GM23338 (cell line): ENCODE measurements around the gene ADAMTS17.

Experiments used
- CREB1 ChIP-seq: fragments of 250-450 bp; sonication (Bioruptor Pico); IDR thresholded peaks from 2 replicates; pipeline ENCODE4 v1.5.0; 2020; ENCODE audit warnings: low read depth, mild to moderate bottlenecking, moderate library complexity
- TF ChIP-seq, protein P1 (sequence below), 2 experiments: fragments of 200-600 bp in 1 of 2; sonication (generic) in 1 of 2; conservative IDR thresholded peaks; 2 replicates each; pipeline versions ENCODE4 v1.5.1 to v1.6.1; 2016 to 2017; ENCODE audit warnings: antibody characterized with exemption in 2 of 2, low read depth in 2 of 2, mild to moderate bottlenecking in 2 of 2, moderate library complexity in 1 of 2
- TF ChIP-seq, protein P2 (sequence below): IDR thresholded peaks from 2 replicates; pipeline ENCODE4 v1.6.1; 2016; ENCODE audit warnings: antibody characterized with exemption
- TF ChIP-seq, protein P3 (sequence below): IDR thresholded peaks from one replicate; pipeline ENCODE4 v1.6.1; 2018; ENCODE audit warnings: antibody characterized with exemption; ENCODE audit not compliant: unreplicated experiment

DNA sequence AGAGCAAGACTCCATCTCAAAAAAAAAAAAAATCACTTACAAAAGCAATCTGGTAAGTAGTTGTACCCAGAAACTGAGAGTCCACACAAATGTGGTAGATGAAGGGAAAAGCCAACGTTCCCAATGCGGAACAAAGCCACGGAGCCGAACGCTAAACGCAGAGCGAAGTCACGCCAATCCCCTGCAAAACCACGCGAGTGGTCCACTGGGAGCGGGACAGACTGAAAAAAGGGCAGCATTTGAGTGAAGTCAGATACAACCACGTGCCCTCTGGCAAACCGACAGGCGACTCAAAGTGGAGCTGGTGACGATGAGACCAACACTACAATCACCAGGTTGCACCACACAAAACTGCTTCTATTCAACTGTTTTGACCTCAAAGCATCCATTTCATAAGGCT, 362.4 kb downstream of the ADAMTS17 start:
- TF ChIP-seq, protein P1, sequence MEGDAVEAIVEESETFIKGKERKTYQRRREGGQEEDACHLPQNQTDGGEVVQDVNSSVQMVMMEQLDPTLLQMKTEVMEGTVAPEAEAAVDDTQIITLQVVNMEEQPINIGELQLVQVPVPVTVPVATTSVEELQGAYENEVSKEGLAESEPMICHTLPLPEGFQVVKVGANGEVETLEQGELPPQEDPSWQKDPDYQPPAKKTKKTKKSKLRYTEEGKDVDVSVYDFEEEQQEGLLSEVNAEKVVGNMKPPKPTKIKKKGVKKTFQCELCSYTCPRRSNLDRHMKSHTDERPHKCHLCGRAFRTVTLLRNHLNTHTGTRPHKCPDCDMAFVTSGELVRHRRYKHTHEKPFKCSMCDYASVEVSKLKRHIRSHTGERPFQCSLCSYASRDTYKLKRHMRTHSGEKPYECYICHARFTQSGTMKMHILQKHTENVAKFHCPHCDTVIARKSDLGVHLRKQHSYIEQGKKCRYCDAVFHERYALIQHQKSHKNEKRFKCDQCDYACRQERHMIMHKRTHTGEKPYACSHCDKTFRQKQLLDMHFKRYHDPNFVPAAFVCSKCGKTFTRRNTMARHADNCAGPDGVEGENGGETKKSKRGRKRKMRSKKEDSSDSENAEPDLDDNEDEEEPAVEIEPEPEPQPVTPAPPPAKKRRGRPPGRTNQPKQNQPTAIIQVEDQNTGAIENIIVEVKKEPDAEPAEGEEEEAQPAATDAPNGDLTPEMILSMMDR (conservative IDR thresholded peaks at IDR 0.05; ENCODE audit: low read depth in 2 of 2), result no peak
- TF ChIP-seq, protein P2, sequence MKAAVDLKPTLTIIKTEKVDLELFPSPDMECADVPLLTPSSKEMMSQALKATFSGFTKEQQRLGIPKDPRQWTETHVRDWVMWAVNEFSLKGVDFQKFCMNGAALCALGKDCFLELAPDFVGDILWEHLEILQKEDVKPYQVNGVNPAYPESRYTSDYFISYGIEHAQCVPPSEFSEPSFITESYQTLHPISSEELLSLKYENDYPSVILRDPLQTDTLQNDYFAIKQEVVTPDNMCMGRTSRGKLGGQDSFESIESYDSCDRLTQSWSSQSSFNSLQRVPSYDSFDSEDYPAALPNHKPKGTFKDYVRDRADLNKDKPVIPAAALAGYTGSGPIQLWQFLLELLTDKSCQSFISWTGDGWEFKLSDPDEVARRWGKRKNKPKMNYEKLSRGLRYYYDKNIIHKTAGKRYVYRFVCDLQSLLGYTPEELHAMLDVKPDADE, result no peak
- no peak for TF ChIP-seq CREB1 (CRISPR knock-in tag)
- TF ChIP-seq, protein P3, sequence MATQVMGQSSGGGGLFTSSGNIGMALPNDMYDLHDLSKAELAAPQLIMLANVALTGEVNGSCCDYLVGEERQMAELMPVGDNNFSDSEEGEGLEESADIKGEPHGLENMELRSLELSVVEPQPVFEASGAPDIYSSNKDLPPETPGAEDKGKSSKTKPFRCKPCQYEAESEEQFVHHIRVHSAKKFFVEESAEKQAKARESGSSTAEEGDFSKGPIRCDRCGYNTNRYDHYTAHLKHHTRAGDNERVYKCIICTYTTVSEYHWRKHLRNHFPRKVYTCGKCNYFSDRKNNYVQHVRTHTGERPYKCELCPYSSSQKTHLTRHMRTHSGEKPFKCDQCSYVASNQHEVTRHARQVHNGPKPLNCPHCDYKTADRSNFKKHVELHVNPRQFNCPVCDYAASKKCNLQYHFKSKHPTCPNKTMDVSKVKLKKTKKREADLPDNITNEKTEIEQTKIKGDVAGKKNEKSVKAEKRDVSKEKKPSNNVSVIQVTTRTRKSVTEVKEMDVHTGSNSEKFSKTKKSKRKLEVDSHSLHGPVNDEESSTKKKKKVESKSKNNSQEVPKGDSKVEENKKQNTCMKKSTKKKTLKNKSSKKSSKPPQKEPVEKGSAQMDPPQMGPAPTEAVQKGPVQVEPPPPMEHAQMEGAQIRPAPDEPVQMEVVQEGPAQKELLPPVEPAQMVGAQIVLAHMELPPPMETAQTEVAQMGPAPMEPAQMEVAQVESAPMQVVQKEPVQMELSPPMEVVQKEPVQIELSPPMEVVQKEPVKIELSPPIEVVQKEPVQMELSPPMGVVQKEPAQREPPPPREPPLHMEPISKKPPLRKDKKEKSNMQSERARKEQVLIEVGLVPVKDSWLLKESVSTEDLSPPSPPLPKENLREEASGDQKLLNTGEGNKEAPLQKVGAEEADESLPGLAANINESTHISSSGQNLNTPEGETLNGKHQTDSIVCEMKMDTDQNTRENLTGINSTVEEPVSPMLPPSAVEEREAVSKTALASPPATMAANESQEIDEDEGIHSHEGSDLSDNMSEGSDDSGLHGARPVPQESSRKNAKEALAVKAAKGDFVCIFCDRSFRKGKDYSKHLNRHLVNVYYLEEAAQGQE, result no peak
